K562 (cell line): ENCODE data around the gene TCF25. TPM values are rescaled to one million over a fixed set of nuclear protein-coding genes. Genes with fewer than 3 reads are reported as not detected.
A peak's percentile ranks its signal among the peaks of the same experiment; 100 is the strongest.

Source experiments
- ATAC-seq: fragments of 200-7000 bp; cut with Tn5 transposase; 3 replicates; pipeline ENCODE4 v1.9.1; 2020; ENCODE audit warnings: moderate library complexity
- BruUV-seq: library from RNA; stranded (reverse); fragments of 400-500 nt; replicated peaks from 2 replicates; lab custom pipeline; 2021; lab: Mats Ljungman, UMichigan
- CTCF ChIA-PET: fragments of 300-600 bp; formaldehyde crosslinking; extraction: SDS; loops from one replicate; lab custom pipeline; 2021; ENCODE audit warnings: low intra/inter-chr PET ratio; lab: Yijun Ruan, JAX
- POLR2A ChIA-PET: fragments of 300-600, 350-650 bp; sonication (Branson Sonifier 250); formaldehyde crosslinking; extraction: SDS; loops from one replicate; lab custom pipeline; 2021; ENCODE audit warnings: antibody characterized with exemption, inconsistent platforms; lab: Yijun Ruan, JAX
- DNase-seq, 4 experiments: peaks; one replicate each; pipeline versions ENCODE4 v3.0.0 to v3.0.0-alpha.2; 2011 to 2018; ENCODE audit warnings: low spot score in 3 of 4, mixed read lengths in 3 of 4; ENCODE audit errors: extremely low read depth in 1 of 4
- FAIRE-seq: peaks from 2 replicates; lab custom pipeline; 2011; peaks lifted over from hg19 to GRCh38; lab: Jason Lieb, UNC
- H2AFZ ChIP-seq: 2 replicates; pipeline ENCODE4 v1.6.0; 2011; ENCODE audit warnings: low read depth, low read length, control low read depth, inconsistent platforms
- H3K27ac ChIP-seq: fragments of 200-600 bp; 3 replicates; pipeline ENCODE4 v1.8.0; 2011; ENCODE audit warnings: low read depth, mild to moderate bottlenecking, control low read depth, inconsistent platforms, low read length, moderate library complexity, mixed read lengths; ENCODE audit errors: extremely low read depth
- H3K27me3 ChIP-seq, 2 experiments: fragments of 300-600 bp in 1 of 2; 2 replicates in 1 of 2; 3 replicates in 1 of 2; pipeline versions ENCODE4 v1.6.0 to v1.8.0; 2011; ENCODE audit warnings: inconsistent platforms in 2 of 2, low read length in 2 of 2, mild to moderate bottlenecking in 1 of 2, mixed read lengths in 1 of 2, moderate library complexity in 1 of 2; ENCODE audit not compliant: control insufficient read depth in 2 of 2, insufficient read depth in 2 of 2
- H3K36me3 ChIP-seq: fragments of 300-600 bp; 3 replicates; pipeline ENCODE4 v1.8.0; 2011; ENCODE audit warnings: mild to moderate bottlenecking, low read length, inconsistent platforms; ENCODE audit not compliant: control insufficient read depth, insufficient read depth
- H3K4me1 ChIP-seq, 2 experiments: fragments of 200-600 bp in 1 of 2; replicated peaks in 1 of 2; 2 replicates in 1 of 2; 3 replicates in 1 of 2; pipeline versions ENCODE4 v1.5.1 to v1.8.0; 2011; ENCODE audit warnings: inconsistent platforms in 2 of 2, low read length in 2 of 2, mild to moderate bottlenecking in 1 of 2, mixed read lengths in 1 of 2, moderate library complexity in 1 of 2; ENCODE audit not compliant: control insufficient read depth in 2 of 2, insufficient read depth in 2 of 2
- H3K4me2 ChIP-seq: 2 replicates; pipeline ENCODE4 v1.6.1; 2011; ENCODE audit warnings: low read length, control low read depth, inconsistent platforms, mixed read lengths; ENCODE audit not compliant: insufficient read depth
- H3K4me3 ChIP-seq: fragments of 200-600 bp; sonication (generic), shearing (Covaris generic); 2 replicates; pipeline ENCODE4 v1.5.1; 2016; ENCODE audit warnings: control low read depth, inconsistent platforms
- H3K79me2 ChIP-seq: fragments of 200-600 bp; 3 replicates; pipeline ENCODE4 v1.8.0; 2011; ENCODE audit warnings: low read length, inconsistent platforms; ENCODE audit not compliant: control insufficient read depth, insufficient read depth
- H3K9ac ChIP-seq, 2 experiments: 2 replicates each; pipeline versions ENCODE4 v1.6.0 to v1.6.1; 2011; ENCODE audit warnings: low read depth in 2 of 2, low read length in 2 of 2, control low read depth in 1 of 2, inconsistent platforms in 1 of 2, mild to moderate bottlenecking in 1 of 2, mixed read lengths in 1 of 2; ENCODE audit not compliant: insufficient read depth in 1 of 2
- H3K9me1 ChIP-seq: one replicate; pipeline ENCODE4 v1.6.0; 2011; ENCODE audit warnings: inconsistent platforms, mild to moderate bottlenecking, low read length, moderate library complexity; ENCODE audit not compliant: control insufficient read depth, insufficient read depth
- H3K9me3 ChIP-seq: replicated peaks from 2 replicates; pipeline ENCODE4 v1.5.1; 2011; ENCODE audit warnings: low read depth, low read length, inconsistent platforms; ENCODE audit not compliant: control insufficient read depth, insufficient read depth
- H4K20me1 ChIP-seq: replicated peaks from 2 replicates; pipeline ENCODE4 v1.6.1; 2011; ENCODE audit warnings: low read length, inconsistent platforms, mixed read lengths; ENCODE audit not compliant: control insufficient read depth, insufficient read depth
- ILK ChIP-seq: fragments of 450-650 bp; IDR thresholded peaks from 2 replicates; pipeline ENCODE4 v1.6.1; 2016; ENCODE audit warnings: missing genetic modification characterization, low read depth, mild to moderate bottlenecking, missing compliant biosample characterization, moderate library complexity, borderline replicate concordance
- MCM2 ChIP-seq: fragments of 450-650 bp; IDR thresholded peaks from 2 replicates; pipeline ENCODE4 v1.6.1; 2017; ENCODE audit warnings: low read depth, mild to moderate bottlenecking
- MED1 ChIP-seq: sonication (generic); formaldehyde crosslinking; IDR thresholded peaks from 2 replicates; pipeline ENCODE4 v1.8.1; 2023; ENCODE audit warnings: missing genetic modification reagents, borderline replicate concordance
- NRF1 ChIP-seq, 2 experiments: fragments of 450-650 bp; IDR thresholded peaks in 1 of 2; conservative IDR thresholded peaks in 1 of 2; 2 replicates each; pipeline ENCODE4 v1.6.1; 2014; ENCODE audit warnings: mild to moderate bottlenecking in 2 of 2
- POLR2H ChIP-seq: IDR thresholded peaks from 2 replicates; pipeline ENCODE4 v1.6.1; 2016; ENCODE audit warnings: missing genetic modification characterization, low read depth, mild to moderate bottlenecking, control low read depth, missing compliant biosample characterization, moderate library complexity
- SP1 ChIP-seq: sonication (generic); formaldehyde crosslinking; IDR thresholded peaks from 2 replicates; pipeline ENCODE4 v1.8.1; 2022; ENCODE audit warnings: mild to moderate bottlenecking, missing genetic modification reagents
- ZNF12 ChIP-seq: sonication (generic); formaldehyde crosslinking; IDR thresholded peaks from 2 replicates; pipeline ENCODE4 v1.4.0; 2020; ENCODE audit warnings: mild to moderate bottlenecking, missing genetic modification reagents
- ZNF165 ChIP-seq: fragments of 250-450 bp; sonication (Bioruptor Pico); IDR thresholded peaks from 2 replicates; pipeline ENCODE4 v1.4.0; 2020; ENCODE audit warnings: borderline replicate concordance
- ZNF644 ChIP-seq: fragments of 200-800 bp; sonication (Bioruptor generic); IDR thresholded peaks from 2 replicates; pipeline ENCODE4 v1.6.1; 2016; ENCODE audit warnings: low read depth, missing genetic modification characterization, missing compliant biosample characterization
- ZNF785 ChIP-seq: fragments of 250-450 bp; sonication (Bioruptor Pico); IDR thresholded peaks from 2 replicates; pipeline ENCODE4 v1.4.0; 2020; ENCODE audit warnings: mild to moderate bottlenecking
- WGBS: fragments of 100-300 bp; shearing (Covaris generic); methylation state at CpG from one replicate; pipeline ENCODE4 v1.1.6; 2016; ENCODE audit warnings: low coverage, mixed read lengths; ENCODE audit not compliant: insufficient coverage; ENCODE audit errors: missing lambda C conversion rate; 5-methylcytosine and 5-hydroxymethylcytosine counted together
- in situ Hi-C: fragments of 300-500 bp; cut with MboI; formaldehyde crosslinking; loops from 4 replicates; pipeline ENCODE4 v1.15.0; 2018; ENCODE audit warnings: inconsistent platforms, mixed read lengths
- intact Hi-C: fragments of 100-400 bp; cut with micrococcal nuclease; formaldehyde crosslinking; loops from 2 replicates; pipeline ENCODE4 v1.14.2; 2022
- polyA plus RNA-seq, 8 experiments: library from polyadenylated mRNA; depleted of rRNA in 4 of 8; stranded (reverse) in 5 of 8; unstranded in 3 of 8; fragments of >200 nt; fragmentation: Nextera tagmentation in 2 of 8; fragmentation: Illumina TruSeq in 1 of 8; extraction: Ambion mirVana in 2 of 8; extraction: Trizol in 1 of 8; gene quantifications; 2 replicates each; pipeline versions ENCODE4 v1.2.1 to v1.2.3, GENCODE V29; 2011 to 2014; ENCODE audit warnings: inconsistent platforms in 1 of 8, missing spikeins in 1 of 8
- total RNA-seq, 7 experiments: library from RNA; depleted of rRNA in 6 of 7; stranded (reverse); fragments of >200 nt in 6 of 7; fragmentation: Illumina TruSeq in 2 of 7; extraction: Trizol in 2 of 7; gene quantifications; 2 replicates each; pipeline versions ENCODE4 v1.2.1 to v1.2.3, GENCODE V29; 2011 to 2021; ENCODE audit warnings: low replicate concordance in 1 of 7
- TF ChIP-seq, protein P1 (sequence below): conservative IDR thresholded peaks from 2 replicates; pipeline ENCODE4 v1.6.1; 2011; ENCODE audit warnings: low read depth, mild to moderate bottlenecking, low read length; ENCODE audit not compliant: control insufficient read depth
- TF ChIP-seq, protein P2 (sequence below): fragments of 250-450 bp; sonication (Bioruptor Pico); IDR thresholded peaks from 2 replicates; pipeline ENCODE4 v1.5.0; 2021; ENCODE audit warnings: mild to moderate bottlenecking, borderline replicate concordance
- TF ChIP-seq, protein P3 (sequence below), 2 experiments: IDR thresholded peaks in 1 of 2; conservative IDR thresholded peaks in 1 of 2; 2 replicates each; pipeline ENCODE4 v1.6.1; 2016; ENCODE audit warnings: low read depth in 2 of 2, mild to moderate bottlenecking in 1 of 2, missing compliant biosample characterization in 1 of 2, missing genetic modification characterization in 1 of 2, moderate library complexity in 1 of 2

Gene TCF25
- total and polyA plus RNA-seq, 9 of the 15 experiments (the other 6 are each of a cell fraction or from before 2014, with no cell fraction given): 9.0 to 154 (median 83.8) TPM

DNA sequence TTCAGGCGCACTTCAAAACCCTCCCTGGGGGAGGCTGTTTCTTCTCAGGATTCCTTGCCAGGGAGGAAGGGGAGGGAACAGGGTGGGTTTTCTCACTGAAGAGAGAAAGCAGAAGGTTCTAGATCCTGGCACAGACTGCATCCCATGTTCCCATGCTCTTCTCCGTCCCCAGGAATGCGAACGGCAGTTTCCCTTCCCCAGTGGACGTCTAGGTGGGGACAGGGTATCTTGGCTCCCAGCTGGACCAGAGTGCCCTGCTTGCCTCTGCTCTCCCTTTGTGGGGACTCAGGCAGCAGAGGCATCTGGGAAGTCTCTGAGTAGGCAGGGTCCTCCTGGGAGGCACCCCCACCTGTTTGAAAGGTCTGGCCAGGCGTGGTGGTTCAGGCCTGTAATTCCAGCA, 3.0 kb upstream of the TCF25 start:
- peaks cover 7% of the 10 kb centered on the region for H3K9me3 ChIP-seq
- in situ Hi-C loops (loop anchor here (5.0 kb wide), 1 partner anchor 63 kb away; no protein-coding TSS in a partner anchor), intact Hi-C loops (no loop called here)
- peak overlapping the region in 1 of 2 experiments; percentile 67; a peak in 1 of 4 replicates for H3K9ac ChIP-seq
- no peaks in the 10 kb centered on the region for H3K27me3 ChIP-seq
- no peaks in the 10 kb centered on the region for H3K9me1 ChIP-seq
- DNase-seq (no peak), ATAC-seq (no peak), FAIRE-seq (no peak)
- peaks cover 11% of the 10 kb centered on the region; the same call in 2 of the 3 replicates for H3K36me3 ChIP-seq
- peaks cover 7% of the 10 kb centered on the region for H4K20me1 ChIP-seq
- no TSS peak for BruUV-seq
- H3K4me3 ChIP-seq: no peak overlapping the region
- no peak overlapping the region for H2AFZ ChIP-seq
- CTCF ChIA-PET: no interaction called here
- H3K27ac ChIP-seq: no peak overlapping the region
- no peak overlapping the region for H3K4me2 ChIP-seq
- POLR2A ChIA-PET: interaction anchor here (0.6 kb wide), 1 partner anchor 158 kb away, joined by 3 read pairs; no protein-coding TSS in a partner anchor
- peaks cover 11 to 34% of the 10 kb centered on the region in 2 experiments for H3K4me1 ChIP-seq
- 85% methylated on average over 6 of the region's 6 CpGs for WGBS
- H3K79me2 ChIP-seq: peaks cover 25% of the 10 kb centered on the region
- TF ChIP-seq ZNF12 (CRISPR knock-in tag) (no peak), ILK (tag) (no peak), POLR2H (tag) (no peak), ZNF785 (CRISPR knock-in tag) (no peak), MCM2 (no peak), ZNF165 (CRISPR knock-in tag) (no peak), SP1 (CRISPR knock-in tag) (no peak), ZNF644 (no peak), MED1 (no peak), NRF1 (conservative IDR thresholded peaks at IDR 0.05 in 1 of 2, IDR thresholded peaks at IDR 0.05 in 1 of 2) (no peak)
- TF ChIP-seq, protein P1, sequence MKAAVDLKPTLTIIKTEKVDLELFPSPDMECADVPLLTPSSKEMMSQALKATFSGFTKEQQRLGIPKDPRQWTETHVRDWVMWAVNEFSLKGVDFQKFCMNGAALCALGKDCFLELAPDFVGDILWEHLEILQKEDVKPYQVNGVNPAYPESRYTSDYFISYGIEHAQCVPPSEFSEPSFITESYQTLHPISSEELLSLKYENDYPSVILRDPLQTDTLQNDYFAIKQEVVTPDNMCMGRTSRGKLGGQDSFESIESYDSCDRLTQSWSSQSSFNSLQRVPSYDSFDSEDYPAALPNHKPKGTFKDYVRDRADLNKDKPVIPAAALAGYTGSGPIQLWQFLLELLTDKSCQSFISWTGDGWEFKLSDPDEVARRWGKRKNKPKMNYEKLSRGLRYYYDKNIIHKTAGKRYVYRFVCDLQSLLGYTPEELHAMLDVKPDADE: no peak
- TF ChIP-seq, protein P2, sequence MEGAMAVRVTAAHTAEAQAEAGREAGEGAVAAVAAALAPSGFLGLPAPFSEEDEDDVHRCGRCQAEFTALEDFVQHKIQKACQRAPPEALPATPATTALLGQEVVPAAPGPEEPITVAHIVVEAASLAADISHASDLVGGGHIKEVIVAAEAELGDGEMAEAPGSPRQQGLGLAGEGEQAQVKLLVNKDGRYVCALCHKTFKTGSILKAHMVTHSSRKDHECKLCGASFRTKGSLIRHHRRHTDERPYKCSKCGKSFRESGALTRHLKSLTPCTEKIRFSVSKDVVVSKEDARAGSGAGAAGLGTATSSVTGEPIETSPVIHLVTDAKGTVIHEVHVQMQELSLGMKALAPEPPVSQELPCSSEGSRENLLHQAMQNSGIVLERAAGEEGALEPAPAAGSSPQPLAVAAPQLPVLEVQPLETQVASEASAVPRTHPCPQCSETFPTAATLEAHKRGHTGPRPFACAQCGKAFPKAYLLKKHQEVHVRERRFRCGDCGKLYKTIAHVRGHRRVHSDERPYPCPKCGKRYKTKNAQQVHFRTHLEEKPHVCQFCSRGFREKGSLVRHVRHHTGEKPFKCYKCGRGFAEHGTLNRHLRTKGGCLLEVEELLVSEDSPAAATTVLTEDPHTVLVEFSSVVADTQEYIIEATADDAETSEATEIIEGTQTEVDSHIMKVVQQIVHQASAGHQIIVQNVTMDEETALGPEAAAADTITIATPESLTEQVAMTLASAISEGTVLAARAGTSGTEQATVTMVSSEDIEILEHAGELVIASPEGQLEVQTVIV (CRISPR knock-in tag): no peak
- TF ChIP-seq, protein P3, sequence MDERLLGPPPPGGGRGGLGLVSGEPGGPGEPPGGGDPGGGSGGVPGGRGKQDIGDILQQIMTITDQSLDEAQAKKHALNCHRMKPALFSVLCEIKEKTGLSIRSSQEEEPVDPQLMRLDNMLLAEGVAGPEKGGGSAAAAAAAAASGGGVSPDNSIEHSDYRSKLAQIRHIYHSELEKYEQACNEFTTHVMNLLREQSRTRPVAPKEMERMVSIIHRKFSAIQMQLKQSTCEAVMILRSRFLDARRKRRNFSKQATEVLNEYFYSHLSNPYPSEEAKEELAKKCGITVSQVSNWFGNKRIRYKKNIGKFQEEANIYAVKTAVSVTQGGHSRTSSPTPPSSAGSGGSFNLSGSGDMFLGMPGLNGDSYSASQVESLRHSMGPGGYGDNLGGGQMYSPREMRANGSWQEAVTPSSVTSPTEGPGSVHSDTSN (CRISPR knock-in tag; IDR thresholded peaks at IDR 0.05; ENCODE audit: low read depth): no peak
- TF ChIP-seq, protein P3 (tag; conservative IDR thresholded peaks at IDR 0.05; ENCODE audit: low read depth): no peak
